GM12873 (cell line): ENCODE results near the gene SHANK3.

Source experiments
- CTCF ChIP-seq: IDR thresholded peaks from 2 replicates; pipeline ENCODE4 v1.5.1; 2012; ENCODE audit warnings: low read depth, mild to moderate bottlenecking, moderate library complexity, low read length, control low read depth; ENCODE audit not compliant: insufficient read depth; ENCODE audit errors: missing control alignments

The SHANK3 gene

GRCh38 chr22:50716290-50717024 is 43.8 kb downstream of the SHANK3 start:
- no peak for TF ChIP-seq CTCF

GRCh38 chr22:50717709-50718351 is 45.2 kb downstream of the SHANK3 start:
- no peak for TF ChIP-seq CTCF

GRCh38 chr22:50718352-50718709 is 45.7 kb downstream of the SHANK3 start:
- TF ChIP-seq CTCF, result no peak

- no peak for TF ChIP-seq CTCF
These were observed 47.2 kb downstream of the SHANK3 start for GRCh38 chr22:50719814-50720300.

- no peak for TF ChIP-seq CTCF
These were observed 48.0 kb downstream of the SHANK3 start for GRCh38 chr22:50720301-50721256.

- TF ChIP-seq CTCF, result no peak
These were observed 48.7 kb downstream of the SHANK3 start for GRCh38 chr22:50721257-50721844.
